HG02840 (cell line): Measurements from ENCODE around the gene LLGL2.
"Not testable (repeated sequence)": the region's sequence is repeated elsewhere in the genome, so short reads cannot be mapped to it uniquely, and the experiment has no call there.

Source experiments
- ATAC-seq: cut with Tn5 transposase; IDR thresholded peaks from one replicate; pipeline ENCODE4 v1.9.1; 2021; ENCODE audit warnings: mild to moderate bottlenecking, moderate library complexity, moderate number of reproducible peaks; ENCODE audit not compliant: unreplicated experiment, low FRiP score

Gene LLGL2

DNA sequence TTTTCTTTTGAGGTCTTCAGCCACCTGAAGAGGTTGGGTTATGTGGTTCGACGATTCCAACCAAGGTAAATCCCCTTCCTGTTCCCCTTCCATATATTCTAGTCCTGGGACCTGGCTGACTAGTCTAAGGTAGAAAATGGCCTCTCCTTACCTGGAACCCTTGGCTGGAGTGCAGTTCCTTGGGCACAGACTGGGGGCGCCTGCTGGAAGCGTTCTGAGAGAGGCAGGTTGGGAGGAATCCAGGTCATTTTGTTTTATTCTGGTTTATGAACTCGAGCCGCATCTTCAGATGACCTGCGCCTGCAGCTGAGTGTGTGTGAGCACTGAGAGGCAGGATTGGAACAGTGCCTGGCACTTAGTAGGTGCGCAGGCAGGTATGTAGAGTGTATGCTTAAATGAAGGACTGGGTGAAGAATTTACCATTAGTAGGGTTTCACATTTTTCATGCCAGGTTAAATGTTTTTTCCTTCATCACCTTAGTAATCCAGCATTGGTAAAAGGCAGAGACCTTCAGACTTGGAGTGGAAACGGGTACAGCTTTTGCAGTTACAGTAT is 6.4 kb upstream of the LLGL2 start:
- no peak for ATAC-seq

DNA sequence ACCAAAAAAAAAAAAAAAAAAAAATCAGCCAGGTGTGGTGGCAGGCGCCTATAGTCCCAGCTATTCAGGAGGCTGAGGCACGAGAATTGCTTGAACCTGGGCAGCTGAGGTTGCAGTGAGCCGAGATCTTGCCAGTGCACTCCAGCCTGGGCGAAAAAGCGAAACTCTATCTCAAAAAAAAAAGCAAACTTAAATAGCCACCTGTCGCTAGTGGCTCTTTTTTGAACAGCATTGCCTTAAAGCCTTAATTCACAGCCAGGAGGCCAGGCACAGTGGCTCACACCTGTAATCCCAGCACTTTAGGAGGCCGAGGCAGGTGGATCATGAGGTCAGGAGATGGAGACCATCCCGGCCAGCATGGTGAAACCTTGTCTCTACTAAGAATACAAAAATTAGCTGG is 5.1 kb upstream of the LLGL2 start:
- not testable (repeated sequence) for ATAC-seq

DNA sequence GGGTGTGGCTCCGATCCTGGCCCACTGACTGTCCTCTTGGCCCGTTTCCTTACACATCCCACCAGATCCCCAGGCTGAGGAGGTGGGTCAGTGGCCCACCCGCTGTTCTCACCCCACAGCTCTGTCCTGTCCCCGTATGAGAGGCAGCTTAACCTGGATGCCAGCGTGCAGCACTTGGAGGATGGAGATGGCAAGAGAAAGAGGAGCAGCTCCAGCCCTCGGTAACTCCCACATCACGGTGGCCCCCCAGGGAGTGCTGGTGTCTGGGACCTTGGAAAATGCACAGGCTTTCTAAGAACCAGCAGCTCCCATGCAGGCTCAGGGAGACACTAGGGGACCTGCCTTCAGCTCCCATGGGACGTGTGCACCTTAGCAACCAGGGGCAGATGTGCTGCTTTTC is 4.2 kb upstream of the LLGL2 start:
- ATAC-seq, result no peak

DNA sequence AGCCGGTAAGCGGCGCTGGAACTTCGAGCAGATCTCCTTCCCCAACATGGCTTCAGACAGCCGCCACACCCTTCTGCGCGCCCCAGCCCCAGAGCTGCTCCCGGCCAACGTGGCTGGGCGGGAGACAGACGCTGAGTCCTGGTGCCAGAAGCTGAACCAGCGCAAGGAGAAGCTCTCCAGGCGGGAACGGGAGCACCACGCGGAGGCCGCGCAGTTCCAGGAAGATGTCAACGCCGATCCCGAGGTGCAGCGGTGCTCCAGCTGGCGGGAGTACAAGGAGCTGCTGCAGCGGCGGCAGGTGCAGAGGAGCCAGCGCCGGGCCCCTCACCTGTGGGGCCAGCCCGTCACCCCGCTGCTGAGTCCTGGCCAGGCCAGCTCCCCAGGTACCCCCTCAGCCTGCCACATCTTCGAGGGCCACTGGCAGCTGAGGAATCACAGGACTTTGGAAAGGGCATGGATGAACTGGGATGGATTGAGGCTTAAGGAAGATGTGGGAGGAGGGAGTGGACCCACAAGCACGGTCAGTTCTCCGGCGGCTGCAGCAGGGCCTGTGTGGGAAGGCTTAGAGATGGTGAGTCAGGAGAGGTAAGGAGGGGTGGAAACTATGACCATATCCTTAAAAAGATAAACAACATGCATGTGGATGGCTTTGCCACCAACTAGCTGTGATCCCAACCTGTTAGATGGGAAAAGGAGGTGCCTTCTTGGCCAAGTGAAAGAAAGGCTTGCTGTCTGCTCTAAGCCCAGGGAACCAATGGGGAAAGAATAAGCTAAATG is 3.4 kb upstream of the LLGL2 start:
- ATAC-seq, result no peak

DNA sequence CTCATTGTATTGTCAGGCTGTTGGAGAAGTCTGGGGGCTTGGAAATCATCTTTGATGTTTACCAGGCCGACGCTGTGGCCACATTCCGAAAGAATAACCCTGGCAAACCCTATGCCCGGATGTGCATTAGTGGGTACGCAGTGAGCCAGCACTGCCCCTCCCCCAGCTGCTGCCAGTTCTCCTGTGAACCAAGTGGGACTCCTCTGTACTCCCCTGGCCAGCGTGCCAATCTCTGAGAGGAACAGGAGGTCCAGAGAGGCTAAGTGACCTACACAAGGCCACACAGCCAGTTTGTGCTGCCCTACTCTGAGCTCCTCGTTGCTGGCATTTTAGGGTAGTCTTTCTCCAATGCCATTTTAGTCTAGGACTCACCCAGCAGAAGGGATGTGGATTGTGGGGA is 1.9 kb upstream of the LLGL2 start:
- ATAC-seq, result no peak

DNA sequence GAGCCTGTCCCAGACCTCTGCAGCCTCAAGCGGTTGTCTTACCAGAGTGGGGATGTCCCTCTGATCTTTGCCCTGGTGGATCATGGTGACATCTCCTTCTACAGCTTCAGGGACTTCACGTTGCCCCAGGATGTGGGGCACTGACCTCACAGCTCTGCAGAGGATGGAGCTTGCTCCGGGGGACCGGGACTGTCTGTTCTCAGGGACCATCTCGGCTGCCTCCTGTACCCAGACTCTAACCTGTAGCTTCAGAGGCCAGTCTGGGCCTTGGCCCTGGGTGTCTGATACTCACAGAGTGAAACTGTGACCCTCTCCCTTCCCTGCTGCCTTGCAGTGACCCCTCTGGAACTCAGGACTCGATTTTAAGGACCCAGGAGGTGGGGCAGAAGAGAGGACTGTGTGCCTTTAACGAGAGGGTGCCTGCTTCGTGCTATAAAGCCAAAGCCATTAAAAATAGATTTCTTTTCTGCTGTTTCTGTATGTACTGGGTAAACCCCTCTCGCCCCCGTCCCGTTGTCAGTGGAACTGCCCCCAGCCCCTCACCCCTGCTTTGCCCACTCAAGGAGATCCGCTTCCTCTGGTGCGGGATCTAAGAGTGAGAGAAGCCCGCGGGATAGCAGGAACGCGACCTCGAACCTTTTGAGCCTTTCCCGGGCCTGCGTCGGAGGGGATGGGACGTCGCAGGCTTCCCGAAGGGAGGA is 1.1 kb upstream of the LLGL2 start:
- no peak for ATAC-seq

DNA sequence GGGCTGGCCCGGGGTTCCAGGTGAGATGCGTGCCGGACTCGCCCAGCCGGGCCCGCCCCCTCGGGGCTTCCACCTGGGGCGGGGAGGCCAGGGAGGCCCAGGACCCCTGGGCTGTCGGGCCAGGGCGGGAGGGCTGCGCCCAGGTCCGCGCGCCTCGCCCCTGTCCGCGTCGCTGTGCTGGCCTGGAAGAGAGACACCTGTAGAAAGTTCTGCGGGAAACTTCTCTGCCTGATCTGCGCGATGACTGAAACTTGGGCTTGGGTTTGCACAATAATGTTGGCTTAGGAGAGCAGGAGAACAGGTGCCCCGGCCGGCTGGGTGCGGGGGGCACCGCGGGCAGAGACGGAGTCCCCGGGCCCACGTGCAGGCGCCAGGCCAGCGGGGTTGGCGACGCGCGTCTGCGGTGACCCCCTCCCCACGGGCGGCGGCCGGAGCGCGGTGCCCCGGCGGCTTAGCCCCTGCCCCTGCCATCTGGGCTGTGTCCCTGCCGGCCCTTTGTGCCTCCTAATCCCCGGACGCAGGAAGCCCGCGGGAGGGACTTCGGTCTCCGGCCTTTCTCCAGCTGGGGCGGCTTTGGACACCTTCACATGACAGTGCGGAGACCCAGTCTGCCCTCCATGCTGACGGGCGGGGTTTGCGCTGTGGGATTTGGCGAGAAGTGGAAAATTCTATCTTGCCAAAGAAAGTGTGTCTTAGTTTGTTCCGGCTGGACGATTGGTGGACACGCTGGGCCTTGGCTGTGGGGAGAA is 483 bp downstream of the LLGL2 start:
- ATAC-seq, result peak; percentile 6

DNA sequence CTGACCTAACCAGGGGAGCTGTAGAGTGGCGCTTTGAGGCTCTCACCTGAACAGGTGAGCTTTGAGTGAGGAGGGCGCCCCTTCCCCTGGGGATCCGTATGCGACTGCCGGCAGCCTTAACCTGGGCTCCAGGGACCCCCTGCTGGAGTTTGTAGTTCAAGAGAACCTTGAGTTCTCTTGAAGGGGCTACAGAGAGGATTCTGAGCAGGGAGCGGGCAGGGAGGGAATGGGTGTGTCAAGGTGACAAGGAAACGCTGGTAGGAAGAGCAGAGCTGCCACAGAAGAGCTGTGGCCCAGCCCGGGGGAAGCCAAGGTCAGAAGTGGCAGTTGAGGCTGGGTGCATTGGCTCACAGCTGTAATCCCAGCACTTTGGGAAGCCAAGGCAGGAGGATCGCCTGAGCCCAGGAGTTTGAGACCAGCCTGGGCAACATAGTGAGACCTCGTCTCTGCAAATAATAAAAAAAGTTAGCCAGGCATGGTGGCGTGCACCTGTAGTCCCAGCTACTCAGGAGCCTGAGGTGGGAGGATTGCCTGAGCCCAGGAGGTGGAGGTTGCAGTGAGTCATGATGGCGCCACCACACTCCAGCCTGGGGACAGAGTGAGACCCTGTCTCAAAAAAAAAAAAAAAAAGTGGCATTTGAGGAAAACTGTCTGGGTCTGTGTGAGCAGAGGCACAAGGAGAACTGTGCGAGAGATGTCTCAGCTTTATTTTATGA is 1.2 kb downstream of the LLGL2 start:
- ATAC-seq, result no peak

DNA sequence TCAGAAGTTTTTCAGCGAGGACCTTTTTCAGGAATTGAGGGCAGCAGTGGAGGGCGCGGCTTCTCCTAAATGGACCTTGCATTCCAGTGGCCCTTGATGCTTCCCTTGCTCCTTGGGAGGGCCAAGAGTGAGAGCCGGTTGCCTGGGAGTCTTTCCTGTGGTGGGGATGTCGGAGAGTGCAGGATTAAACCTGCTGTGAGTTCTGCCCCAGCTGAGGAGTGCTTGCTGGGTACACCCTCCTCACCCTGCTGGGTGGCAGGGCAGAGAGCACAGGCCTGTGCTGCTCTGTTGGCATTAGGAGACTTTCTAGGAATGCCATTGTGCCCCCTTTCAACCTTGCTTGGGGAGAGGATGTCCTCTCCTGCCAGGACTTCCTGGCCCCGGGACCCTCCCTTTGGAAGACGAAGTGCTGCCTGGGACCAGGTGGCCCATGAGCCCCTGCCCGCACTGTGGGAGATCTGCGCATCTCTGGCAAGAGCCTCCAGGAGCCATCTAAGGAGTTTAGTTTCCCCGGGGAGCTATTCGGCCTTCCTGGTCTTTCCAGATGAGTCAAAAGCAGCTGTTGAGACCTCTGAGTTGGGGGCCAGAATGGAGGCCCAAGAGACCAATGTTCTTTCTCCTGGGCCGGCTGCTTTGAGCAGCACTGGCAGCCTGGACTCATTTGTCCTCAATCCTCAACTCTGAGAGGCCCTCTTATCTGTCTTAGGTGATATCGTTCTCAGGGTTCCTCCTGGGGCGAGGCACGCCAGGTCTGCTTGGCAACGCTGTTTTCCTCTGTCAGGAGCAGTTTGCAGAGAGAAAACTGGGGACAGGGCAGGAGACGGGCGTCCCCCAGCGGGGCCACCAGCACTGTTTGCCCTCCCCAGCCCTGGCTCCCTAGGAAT is 5.6 kb downstream of the LLGL2 start:
- no peak for ATAC-seq

DNA sequence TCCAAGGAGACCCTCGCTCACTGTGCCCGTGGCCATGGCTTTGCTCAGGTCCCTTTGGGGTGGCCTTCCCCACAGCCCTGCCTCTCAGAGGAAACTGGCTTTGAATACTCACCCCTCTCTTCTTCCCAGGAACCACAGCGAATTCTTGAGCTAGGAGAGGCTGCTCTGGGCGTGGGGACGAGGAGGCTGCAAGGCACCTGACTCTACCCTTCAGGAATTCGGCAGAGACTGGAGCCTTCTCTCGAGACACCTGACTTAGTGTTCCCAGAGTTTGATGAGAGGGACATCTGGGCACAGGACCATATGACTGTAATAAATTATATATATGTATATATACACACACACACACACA is 6.2 kb downstream of the LLGL2 start:
- no peak for ATAC-seq

DNA sequence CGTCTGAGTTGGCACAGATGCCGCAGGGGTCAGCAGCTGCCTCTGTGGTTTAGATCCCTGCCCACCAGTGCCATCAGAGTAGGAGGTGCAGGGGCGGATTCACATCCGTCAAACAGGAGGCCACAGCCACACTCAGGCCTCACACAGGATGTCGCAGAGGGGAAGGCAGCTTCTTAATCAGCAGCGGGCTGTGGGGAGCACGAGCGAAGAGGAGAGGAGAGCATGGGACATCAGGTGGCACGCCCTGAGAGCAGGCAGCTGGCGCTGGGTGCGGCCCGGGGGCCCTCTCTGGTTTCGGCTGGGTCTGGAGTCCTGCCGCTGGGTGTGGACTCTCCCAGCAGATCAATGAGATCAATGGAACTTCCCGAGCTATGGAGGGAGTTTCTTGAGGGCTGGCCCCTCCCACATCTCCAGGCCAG is 9.6 kb downstream of the LLGL2 start:
- no peak for ATAC-seq

DNA sequence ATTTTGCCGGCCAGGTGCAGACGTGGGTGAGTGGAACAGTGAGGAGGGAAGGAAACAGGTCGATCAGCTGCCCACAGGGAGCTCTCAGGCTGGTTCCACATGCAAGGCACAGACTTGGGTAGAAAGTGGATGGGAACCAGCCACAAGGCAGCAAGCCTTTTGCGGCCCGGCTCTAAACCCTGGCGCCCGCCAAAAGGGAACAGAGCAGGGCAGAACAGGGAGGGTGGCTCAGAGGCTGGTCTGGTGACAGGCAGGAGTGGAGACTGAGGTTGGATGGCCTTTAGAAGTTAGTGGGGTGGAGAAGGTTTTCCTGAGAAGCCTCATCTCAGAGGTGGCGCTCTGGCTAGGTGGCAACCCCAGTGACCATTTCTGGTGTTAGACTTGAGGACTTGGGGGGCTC is 10.4 kb downstream of the LLGL2 start:
- no peak for ATAC-seq

DNA sequence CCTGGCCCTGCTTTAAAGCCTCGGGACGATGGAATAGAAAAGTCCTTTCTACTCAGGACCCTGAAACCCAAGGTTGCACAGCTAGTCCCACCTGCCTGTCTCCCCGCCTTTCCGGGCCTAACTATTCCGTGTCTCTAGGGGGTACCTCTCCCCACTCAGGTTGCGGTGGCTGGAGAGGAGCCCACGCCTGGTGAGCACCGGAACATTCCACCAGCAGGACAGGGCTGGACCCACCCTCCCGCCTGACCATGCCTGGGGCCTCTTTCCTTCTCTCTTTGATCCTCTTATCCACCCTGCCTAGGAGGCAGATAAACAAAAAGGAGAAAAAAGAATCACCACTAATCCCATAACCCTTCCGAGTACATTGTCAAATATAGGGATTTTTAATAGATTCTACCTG is 10.9 kb downstream of the LLGL2 start:
- ATAC-seq, result no peak

DNA sequence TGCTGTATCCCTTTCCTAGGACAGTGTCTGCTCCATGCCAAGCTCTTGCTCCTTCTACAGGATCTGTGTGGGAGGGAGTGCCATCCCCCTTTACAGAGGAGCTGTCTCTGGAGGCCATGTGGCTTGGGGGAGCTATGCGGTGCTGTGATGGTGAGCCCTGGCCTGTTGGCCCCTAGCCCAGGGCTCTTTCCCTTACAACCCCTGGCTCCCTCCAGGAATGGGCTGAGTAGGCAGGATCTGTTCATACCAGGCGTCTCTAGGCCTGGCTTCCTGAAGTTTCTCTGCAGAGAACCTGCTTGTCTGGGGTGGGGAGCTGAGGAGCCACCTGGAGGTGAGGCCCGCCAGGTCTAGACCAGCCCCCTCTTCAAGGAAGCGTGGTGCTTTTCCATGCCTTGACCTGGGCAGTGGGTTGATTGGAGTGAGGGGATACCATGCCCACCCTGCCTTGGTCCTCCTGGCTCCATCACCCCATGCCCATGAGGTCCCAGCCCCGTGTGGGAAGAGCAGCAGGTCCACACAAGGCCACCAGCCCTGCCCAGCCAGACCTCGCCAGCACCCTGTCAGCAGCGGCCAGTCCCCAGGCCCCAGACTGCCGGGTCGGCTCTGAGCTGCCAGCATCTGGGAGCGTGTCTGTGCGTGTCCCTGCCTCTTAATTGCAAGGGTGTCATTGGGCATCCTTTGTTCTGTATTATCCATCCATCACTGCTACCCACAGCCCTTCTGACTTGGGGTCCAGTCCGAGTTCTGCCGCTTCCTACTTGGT is 14.7 kb downstream of the LLGL2 start:
- ATAC-seq, result no peak

DNA sequence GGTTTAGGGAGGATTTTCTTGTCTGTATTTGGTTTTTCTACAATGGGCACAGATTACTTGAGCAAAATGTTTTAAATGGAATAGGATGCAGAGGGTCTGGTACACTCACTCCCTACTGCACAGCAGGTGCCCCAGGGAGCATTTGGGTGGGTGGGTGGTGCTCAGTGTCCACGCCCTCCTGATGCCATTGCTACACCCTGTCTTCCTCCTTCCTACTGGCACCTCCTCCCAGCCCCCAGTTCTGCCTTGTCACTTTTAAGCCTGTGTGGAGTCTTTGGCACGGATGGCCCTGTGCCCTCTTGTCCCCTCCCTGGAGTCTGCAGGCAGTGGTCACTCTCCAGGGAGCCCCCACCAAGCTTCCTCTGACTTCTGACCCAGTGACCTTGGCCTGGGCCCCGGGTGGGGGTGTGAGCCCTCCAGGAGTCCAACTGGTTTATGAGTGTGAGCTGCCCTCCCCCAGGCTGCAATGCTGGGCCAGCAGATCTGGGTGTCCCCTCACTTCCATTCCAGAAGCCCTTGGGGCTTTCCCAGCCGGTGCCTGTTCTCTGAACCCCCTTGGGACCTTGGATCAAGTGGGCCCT is 15.5 kb downstream of the LLGL2 start:
- ATAC-seq, result no peak

DNA sequence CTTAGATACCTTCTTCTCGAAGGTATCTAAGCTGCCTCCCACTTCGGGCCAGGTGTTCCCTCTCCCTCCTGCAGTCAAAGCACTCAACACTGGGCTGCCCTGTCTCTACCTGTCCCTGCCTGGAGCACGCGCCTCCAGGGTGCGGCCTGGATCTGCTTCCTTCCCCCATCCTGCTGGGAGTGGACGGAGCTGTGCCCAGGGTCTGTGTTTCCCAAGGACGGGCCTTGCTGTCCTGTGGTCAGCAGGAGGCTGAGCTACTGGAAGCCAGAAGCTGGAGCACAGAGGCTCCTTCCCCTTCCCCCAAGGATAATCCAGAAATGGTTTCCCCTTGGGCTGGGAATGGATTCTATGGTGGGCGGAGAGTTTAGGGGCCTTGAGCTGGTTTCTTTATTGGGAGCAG is 16.7 kb downstream of the LLGL2 start:
- ATAC-seq, result no peak

DNA sequence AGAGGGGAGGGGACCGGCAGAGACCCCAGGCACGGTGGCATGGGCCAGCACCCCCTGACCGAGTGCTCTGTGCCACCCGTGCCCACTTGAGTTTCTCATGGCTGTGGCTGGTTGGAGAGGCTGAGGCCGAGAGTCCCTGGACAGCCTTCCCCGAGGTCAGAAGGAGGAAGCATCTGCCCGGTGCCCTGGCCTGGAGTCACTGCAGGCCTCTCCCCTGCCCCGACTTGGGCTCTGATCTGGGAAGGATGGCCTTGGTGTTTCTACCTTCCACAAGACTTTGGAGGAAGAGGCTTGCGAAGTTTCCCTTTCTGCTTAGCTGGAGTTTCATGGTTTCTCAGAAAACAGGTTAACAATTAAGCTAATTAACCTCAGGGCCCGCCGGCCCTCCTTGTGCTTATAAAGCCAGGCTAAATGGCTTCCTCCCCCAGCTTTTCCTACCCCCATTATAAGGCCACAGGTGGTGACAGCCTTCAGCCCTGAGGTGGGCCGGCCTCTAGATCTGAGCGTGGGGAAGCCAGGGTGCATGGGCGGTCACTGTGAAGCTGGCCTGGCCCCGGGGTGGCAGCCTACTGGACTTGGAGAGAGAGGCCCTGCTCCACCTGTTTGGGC is 17.3 kb downstream of the LLGL2 start:
- no peak for ATAC-seq

DNA sequence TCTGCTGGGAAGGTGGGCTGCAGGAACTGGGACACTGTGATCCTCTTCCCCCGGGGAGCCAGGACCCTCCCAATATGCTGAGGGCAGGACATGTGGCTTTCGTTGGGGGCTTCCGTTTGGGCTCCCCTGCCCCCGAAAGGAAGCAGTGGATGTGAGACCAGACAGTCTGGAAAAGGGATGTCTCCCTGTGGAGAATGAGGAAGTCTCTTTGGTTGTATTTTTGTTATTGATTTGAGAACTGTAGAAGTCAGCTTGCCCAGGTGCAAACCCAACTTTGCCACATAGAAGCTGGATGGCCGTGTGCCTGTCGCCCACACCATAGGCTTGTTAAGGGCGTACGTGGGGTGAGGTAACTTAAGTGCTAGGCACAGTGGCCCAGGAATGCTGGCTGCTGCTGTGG is 18.8 kb downstream of the LLGL2 start:
- no peak for ATAC-seq
